ENCODE results near the gene TCFL5.

The TCFL5 gene

DNA sequence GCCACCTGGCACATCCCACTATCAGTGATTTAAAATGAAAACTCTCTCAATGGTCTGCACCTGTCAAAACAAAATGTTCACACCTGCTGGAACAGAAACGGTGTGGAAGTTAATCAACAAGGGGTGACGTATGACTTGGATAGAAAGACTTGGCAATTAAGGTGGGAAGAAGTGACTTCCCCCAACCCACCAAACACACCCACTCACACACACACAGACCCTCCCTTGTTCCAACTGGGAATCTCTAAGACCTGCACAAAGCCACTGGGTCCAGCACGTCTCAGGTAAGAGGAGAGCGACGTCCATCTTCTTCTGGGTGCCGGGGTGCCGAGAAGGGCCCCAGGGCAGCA, 25.1 kb upstream of the TCFL5 start:
- 100% methylated on average over 5 of the region's 7 CpGs for WGBS (ENCODE audit: insufficient coverage)
- Histone ChIP-seq H3K4me1 (ENCODE audit: control extremely low read depth in 1 of 4, control insufficient read depth in 4 of 4, insufficient read depth in 4 of 4, low read length in 3 of 4) (peaks cover 0 to 8% (median 2%) of the 10 kb centered on the region in 4 experiments), H3K9me3 (ENCODE audit: control extremely low read depth in 1 of 5, control insufficient read depth in 4 of 5, insufficient read depth in 2 of 5, low read depth in 1 of 5, low read length in 4 of 5) (no peaks in the 10 kb centered on the region), H3K36me3 (ENCODE audit: control insufficient read depth in 4 of 4, insufficient read depth in 4 of 4, low read length in 3 of 4) (peaks cover 15 to 71% (median 56%) of the 10 kb centered on the region in 4 experiments), H3K4me3 (ENCODE audit: control insufficient read depth in 1 of 7, extremely low read depth in 1 of 7, insufficient read depth in 4 of 7, low read depth in 2 of 7, low read length in 6 of 7) (no peak overlapping the region), H3K27me3 (replicated peaks in 2 of 5; ENCODE audit: control insufficient read depth in 4 of 5, insufficient read depth in 5 of 5, low read length in 4 of 5) (no peaks in the 10 kb centered on the region), H3K27ac (ENCODE audit: insufficient read depth in 1 of 2, low read depth in 1 of 2, low read length in 2 of 2, poor library complexity in 1 of 2, severe bottlenecking in 2 of 2) (no peak overlapping the region)
- DNase-seq, result no peak
- ChIA-PET POLR2A (interaction anchor here (0.8 kb wide), 1 partner anchor 13 kb away, joined by 3 read pairs; no protein-coding TSS in a partner anchor), CTCF (interaction anchor here (0.8 to 2.6 kb wide), 4 partner anchors 12 to 64 kb away, joined by 3 to 12 read pairs (median 7); no protein-coding TSS in a partner anchor)

- WGBS (ENCODE audit: insufficient coverage), result 94% methylated on average over 20 of the region's 23 CpGs
- Histone ChIP-seq H3K27me3 (replicated peaks in 2 of 5; ENCODE audit: control insufficient read depth in 4 of 5, insufficient read depth in 5 of 5, low read length in 4 of 5) (no peaks in the 10 kb centered on the region), H3K27ac (ENCODE audit: insufficient read depth in 1 of 2, low read depth in 1 of 2, low read length in 2 of 2, poor library complexity in 1 of 2, severe bottlenecking in 2 of 2) (no peak overlapping the region), H3K4me1 (ENCODE audit: control extremely low read depth in 1 of 4, control insufficient read depth in 4 of 4, insufficient read depth in 4 of 4, low read length in 3 of 4) (peaks cover 0 to 8% (median 2%) of the 10 kb centered on the region in 4 experiments), H3K9me3 (ENCODE audit: control extremely low read depth in 1 of 5, control insufficient read depth in 4 of 5, insufficient read depth in 2 of 5, low read depth in 1 of 5, low read length in 4 of 5) (no peaks in the 10 kb centered on the region), H3K36me3 (ENCODE audit: control insufficient read depth in 4 of 4, insufficient read depth in 4 of 4, low read length in 3 of 4) (peaks cover 12 to 71% (median 54%) of the 10 kb centered on the region in 4 experiments), H3K4me3 (ENCODE audit: control insufficient read depth in 1 of 7, extremely low read depth in 1 of 7, insufficient read depth in 4 of 7, low read depth in 2 of 7, low read length in 6 of 7) (no peak overlapping the region)
- ChIA-PET POLR2A (interaction anchor here (0.8 kb wide), 1 partner anchor 14 kb away, joined by 3 read pairs; no protein-coding TSS in a partner anchor), CTCF (interaction anchor here (1.9 to 2.6 kb wide), 2 partner anchors 11 to 14 kb away, joined by 10 to 12 read pairs; no protein-coding TSS in a partner anchor)
- DNase-seq, result no peak
These were observed 24.5 kb upstream of the TCFL5 start for GRCh38 chr20:62885896-62886708.

GRCh38 chr20:62885046-62885895, 23.6 kb upstream of the TCFL5 start:
- 94% methylated on average over 17 of the region's 20 CpGs for WGBS (ENCODE audit: insufficient coverage)
- Histone ChIP-seq H3K9me3 (ENCODE audit: control extremely low read depth in 1 of 5, control insufficient read depth in 4 of 5, insufficient read depth in 2 of 5, low read depth in 1 of 5, low read length in 4 of 5) (no peaks in the 10 kb centered on the region), H3K36me3 (ENCODE audit: control insufficient read depth in 4 of 4, insufficient read depth in 4 of 4, low read length in 3 of 4) (peaks cover 10 to 70% (median 53%) of the 10 kb centered on the region in 4 experiments), H3K4me1 (ENCODE audit: control extremely low read depth in 1 of 4, control insufficient read depth in 4 of 4, insufficient read depth in 4 of 4, low read length in 3 of 4) (peaks cover 0 to 8% (median 2%) of the 10 kb centered on the region in 4 experiments), H3K27me3 (replicated peaks in 2 of 5; ENCODE audit: control insufficient read depth in 4 of 5, insufficient read depth in 5 of 5, low read length in 4 of 5) (no peaks in the 10 kb centered on the region), H3K27ac (ENCODE audit: insufficient read depth in 1 of 2, low read depth in 1 of 2, low read length in 2 of 2, poor library complexity in 1 of 2, severe bottlenecking in 2 of 2) (no peak overlapping the region), H3K4me3 (ENCODE audit: control insufficient read depth in 1 of 7, extremely low read depth in 1 of 7, insufficient read depth in 4 of 7, low read depth in 2 of 7, low read length in 6 of 7) (no peak overlapping the region)
- POLR2A ChIA-PET, result no interaction called here
- no peak for DNase-seq
- CTCF ChIA-PET, result interaction anchor here (0.9 to 2.6 kb wide), 3 partner anchors 10 to 126 kb away, joined by 3 to 10 read pairs (median 5); no protein-coding TSS in a partner anchor

DNA sequence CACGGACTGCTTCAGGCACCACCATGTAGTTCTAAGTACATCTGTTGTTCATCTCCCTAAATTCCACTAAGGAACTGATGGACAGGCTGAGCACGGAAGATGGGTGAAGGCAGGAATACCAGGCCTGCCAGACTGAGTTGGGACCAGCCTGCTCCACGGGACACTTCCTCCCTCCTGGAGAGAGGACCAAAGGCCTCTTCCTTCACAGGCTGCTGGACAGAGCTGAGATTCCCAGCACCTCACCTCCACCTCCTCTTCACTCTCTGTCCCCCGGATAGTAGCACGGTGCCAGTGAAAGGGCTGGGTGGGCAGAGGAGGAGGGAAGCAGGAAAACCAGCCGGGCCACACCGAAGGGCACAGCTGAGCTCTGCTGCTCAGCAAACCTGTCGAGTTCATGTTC, 22.9 kb upstream of the TCFL5 start:
- Histone ChIP-seq H3K4me3 (ENCODE audit: control insufficient read depth in 1 of 7, extremely low read depth in 1 of 7, insufficient read depth in 4 of 7, low read depth in 2 of 7, low read length in 6 of 7) (no peak overlapping the region), H3K9me3 (ENCODE audit: control extremely low read depth in 1 of 5, control insufficient read depth in 4 of 5, insufficient read depth in 2 of 5, low read depth in 1 of 5, low read length in 4 of 5) (no peaks in the 10 kb centered on the region), H3K27me3 (replicated peaks in 2 of 5; ENCODE audit: control insufficient read depth in 4 of 5, insufficient read depth in 5 of 5, low read length in 4 of 5) (no peaks in the 10 kb centered on the region), H3K4me1 (ENCODE audit: control extremely low read depth in 1 of 4, control insufficient read depth in 4 of 4, insufficient read depth in 4 of 4, low read length in 3 of 4) (peaks cover 0 to 8% (median 2%) of the 10 kb centered on the region in 4 experiments), H3K36me3 (ENCODE audit: control insufficient read depth in 4 of 4, insufficient read depth in 4 of 4, low read length in 3 of 4) (peaks cover 7 to 70% (median 50%) of the 10 kb centered on the region in 4 experiments), H3K27ac (ENCODE audit: insufficient read depth in 1 of 2, low read depth in 1 of 2, low read length in 2 of 2, poor library complexity in 1 of 2, severe bottlenecking in 2 of 2) (no peak overlapping the region)
- DNase-seq, result no peak
- ChIA-PET CTCF (interaction anchor here (0.9 to 2.6 kb wide), 3 partner anchors 9 to 127 kb away, joined by 3 to 10 read pairs (median 5); no protein-coding TSS in a partner anchor), POLR2A (no interaction called here)
- WGBS (ENCODE audit: insufficient coverage), result 89% methylated on average over 6 of the region's 8 CpGs

DNA sequence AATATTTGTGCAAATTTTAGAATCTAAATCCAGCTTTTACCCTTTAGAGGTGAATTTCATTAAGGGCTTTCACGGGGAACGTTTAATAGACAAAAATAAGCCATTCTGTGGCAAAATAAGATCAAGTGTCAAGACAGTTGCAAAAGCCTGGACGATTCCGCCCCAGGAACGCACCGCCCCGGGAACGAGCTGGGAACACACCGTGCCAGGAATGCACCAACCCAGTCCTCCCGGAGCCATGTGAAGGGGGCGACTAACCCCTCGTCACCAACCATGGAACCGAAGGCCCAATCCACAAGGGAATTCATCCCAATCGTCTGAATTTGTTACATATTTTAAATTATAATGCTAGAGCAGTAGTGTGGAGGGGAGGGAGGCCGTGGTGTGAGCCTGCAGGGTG, 20.8 kb upstream of the TCFL5 start:
- peaks cover 0 to 55% (median 35%) of the 10 kb centered on the region in 4 experiments for H3K36me3 ChIP-seq (ENCODE audit: control insufficient read depth in 4 of 4, insufficient read depth in 4 of 4, low read length in 3 of 4)
- H3K4me3 ChIP-seq (ENCODE audit: control insufficient read depth in 1 of 7, extremely low read depth in 1 of 7, insufficient read depth in 4 of 7, low read depth in 2 of 7, low read length in 6 of 7), result no peak overlapping the region
- CTCF ChIA-PET, result interaction anchor here (1.3 kb wide), 1 partner anchor 9 kb away, joined by 4 read pairs; no protein-coding TSS in a partner anchor
- POLR2A ChIA-PET, result no interaction called here
- no peak for DNase-seq
- no peaks in the 10 kb centered on the region for H3K9me3 ChIP-seq (ENCODE audit: control extremely low read depth in 1 of 5, control insufficient read depth in 4 of 5, insufficient read depth in 2 of 5, low read depth in 1 of 5, low read length in 4 of 5)
- 100% methylated on average over 9 of the region's 15 CpGs for WGBS (ENCODE audit: insufficient coverage)
- H3K4me1 ChIP-seq (ENCODE audit: control extremely low read depth in 1 of 4, control insufficient read depth in 4 of 4, insufficient read depth in 4 of 4, low read length in 3 of 4), result peaks cover 0 to 2% (median under 1%) of the 10 kb centered on the region in 4 experiments
- no peaks in the 10 kb centered on the region for H3K27me3 ChIP-seq (replicated peaks in 2 of 5; ENCODE audit: control insufficient read depth in 4 of 5, insufficient read depth in 5 of 5, low read length in 4 of 5)
- H3K27ac ChIP-seq (ENCODE audit: insufficient read depth in 1 of 2, low read depth in 1 of 2, low read length in 2 of 2, poor library complexity in 1 of 2, severe bottlenecking in 2 of 2), result no peak overlapping the region

DNA sequence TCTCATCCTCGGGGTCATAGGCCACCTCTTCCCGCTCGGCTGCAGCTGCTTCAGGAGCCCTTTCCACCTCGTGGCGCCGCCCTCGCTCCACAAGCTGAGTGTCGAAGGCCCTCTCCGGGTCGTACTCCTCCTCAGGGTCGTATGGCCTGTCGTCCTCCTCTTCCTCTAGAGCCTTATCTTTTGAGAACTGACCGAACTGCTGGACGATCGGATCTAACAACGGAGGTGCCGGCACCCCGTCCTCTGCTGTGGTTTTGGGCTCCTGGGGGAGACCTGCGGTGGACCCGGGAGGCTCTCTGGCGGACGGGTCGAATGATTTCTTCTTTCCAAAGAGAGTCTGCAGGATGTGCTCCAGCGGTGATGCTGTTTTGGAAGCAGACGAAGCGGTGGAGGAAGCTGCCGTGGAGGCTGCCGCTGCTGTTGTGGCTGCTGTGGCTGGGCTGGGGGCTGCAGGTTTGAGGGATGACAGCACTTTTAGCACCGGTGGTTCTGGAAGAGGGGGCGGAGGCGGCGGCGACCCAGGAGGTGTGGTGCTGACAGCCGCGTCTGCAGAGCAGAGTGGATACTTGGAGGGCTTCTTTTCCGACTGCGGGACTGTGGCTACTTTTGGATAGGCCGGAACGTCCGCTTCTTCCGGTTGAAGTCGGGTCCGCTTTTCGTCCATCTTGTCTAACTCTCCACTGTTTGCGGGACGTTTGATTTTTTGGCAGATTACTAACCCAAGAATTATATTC, 20.2 kb upstream of the TCFL5 start:
- WGBS (ENCODE audit: insufficient coverage), result 97% methylated on average over 39 of the region's 46 CpGs
- Histone ChIP-seq H3K4me3 (ENCODE audit: control insufficient read depth in 1 of 7, extremely low read depth in 1 of 7, insufficient read depth in 4 of 7, low read depth in 2 of 7, low read length in 6 of 7) (no peak overlapping the region), H3K27me3 (replicated peaks in 2 of 5; ENCODE audit: control insufficient read depth in 4 of 5, insufficient read depth in 5 of 5, low read length in 4 of 5) (no peaks in the 10 kb centered on the region), H3K4me1 (ENCODE audit: control extremely low read depth in 1 of 4, control insufficient read depth in 4 of 4, insufficient read depth in 4 of 4, low read length in 3 of 4) (peaks cover 0 to 8% (median 4%) of the 10 kb centered on the region in 4 experiments), H3K36me3 (ENCODE audit: control insufficient read depth in 4 of 4, insufficient read depth in 4 of 4, low read length in 3 of 4) (peaks cover 0 to 49% (median 31%) of the 10 kb centered on the region in 4 experiments), H3K9me3 (ENCODE audit: control extremely low read depth in 1 of 5, control insufficient read depth in 4 of 5, insufficient read depth in 2 of 5, low read depth in 1 of 5, low read length in 4 of 5) (no peaks in the 10 kb centered on the region), H3K27ac (ENCODE audit: insufficient read depth in 1 of 2, low read depth in 1 of 2, low read length in 2 of 2, poor library complexity in 1 of 2, severe bottlenecking in 2 of 2) (no peak overlapping the region)
- ChIA-PET CTCF (interaction anchor here (1.3 kb wide), 1 partner anchor 9 kb away, joined by 4 read pairs; no protein-coding TSS in a partner anchor), POLR2A (no interaction called here)
- DNase-seq, result no peak

Measured in common myeloid progenitor, CD34-positive (primary cell).